Measurements from ENCODE around the gene PPM1E.

DNA sequence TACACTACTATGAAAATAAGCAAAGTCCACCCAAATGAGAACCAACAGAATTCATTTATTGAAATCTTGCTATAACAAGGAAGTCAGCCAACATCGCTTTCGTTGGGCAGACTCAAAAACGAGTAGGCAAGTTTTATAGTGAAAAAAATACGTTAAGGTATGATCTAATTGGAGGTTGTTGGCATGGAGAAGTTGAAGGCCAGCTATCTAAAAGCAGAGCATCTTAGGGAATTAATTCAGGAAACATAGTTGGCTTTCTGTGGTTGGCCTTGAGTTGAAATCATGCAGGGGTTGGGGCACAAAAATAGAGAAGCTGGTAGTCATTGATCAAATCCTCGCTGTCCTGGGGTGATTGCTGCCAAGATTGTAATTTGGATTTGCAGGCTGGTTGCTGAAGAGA lies 118.3 kb downstream of the PPM1E start:
- TF ChIP-seq, protein P1, sequence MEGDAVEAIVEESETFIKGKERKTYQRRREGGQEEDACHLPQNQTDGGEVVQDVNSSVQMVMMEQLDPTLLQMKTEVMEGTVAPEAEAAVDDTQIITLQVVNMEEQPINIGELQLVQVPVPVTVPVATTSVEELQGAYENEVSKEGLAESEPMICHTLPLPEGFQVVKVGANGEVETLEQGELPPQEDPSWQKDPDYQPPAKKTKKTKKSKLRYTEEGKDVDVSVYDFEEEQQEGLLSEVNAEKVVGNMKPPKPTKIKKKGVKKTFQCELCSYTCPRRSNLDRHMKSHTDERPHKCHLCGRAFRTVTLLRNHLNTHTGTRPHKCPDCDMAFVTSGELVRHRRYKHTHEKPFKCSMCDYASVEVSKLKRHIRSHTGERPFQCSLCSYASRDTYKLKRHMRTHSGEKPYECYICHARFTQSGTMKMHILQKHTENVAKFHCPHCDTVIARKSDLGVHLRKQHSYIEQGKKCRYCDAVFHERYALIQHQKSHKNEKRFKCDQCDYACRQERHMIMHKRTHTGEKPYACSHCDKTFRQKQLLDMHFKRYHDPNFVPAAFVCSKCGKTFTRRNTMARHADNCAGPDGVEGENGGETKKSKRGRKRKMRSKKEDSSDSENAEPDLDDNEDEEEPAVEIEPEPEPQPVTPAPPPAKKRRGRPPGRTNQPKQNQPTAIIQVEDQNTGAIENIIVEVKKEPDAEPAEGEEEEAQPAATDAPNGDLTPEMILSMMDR (conservative IDR thresholded peaks at IDR 0.05; ENCODE audit: low read depth, low read length): no peak
- TF ChIP-seq SMC3 (IDR thresholded peaks at IDR 0.05; ENCODE audit: low read depth, low read length): no peak
- no peak for TF ChIP-seq POLR2A (IDR thresholded peaks at IDR 0.05; ENCODE audit: low read depth, low read length)
- TF ChIP-seq USF2 (IDR thresholded peaks at IDR 0.05; ENCODE audit: low read depth, low read length): no peak
- TF ChIP-seq NFE2L2 (IDR thresholded peaks at IDR 0.05; ENCODE audit: low read depth, low read length): no peak
- TF ChIP-seq MAFK (IDR thresholded peaks at IDR 0.05; ENCODE audit: low read depth, low read length): no peak
- no peak for TF ChIP-seq BHLHE40 (IDR thresholded peaks at IDR 0.05; ENCODE audit: low read depth, low read length)
- TF ChIP-seq FOS (IDR thresholded peaks at IDR 0.05; ENCODE audit: low read depth, low read length): no peak
- no peak for TF ChIP-seq MAZ (IDR thresholded peaks at IDR 0.05; ENCODE audit: borderline replicate concordance, low read depth, low read length)
- TF ChIP-seq MXI1 (IDR thresholded peaks at IDR 0.05; ENCODE audit: borderline replicate concordance, low read depth, low read length): no peak
- no peak for TF ChIP-seq RCOR1 (IDR thresholded peaks at IDR 0.05; ENCODE audit: insufficient replicate concordance, low read length)
- TF ChIP-seq, protein P2, sequence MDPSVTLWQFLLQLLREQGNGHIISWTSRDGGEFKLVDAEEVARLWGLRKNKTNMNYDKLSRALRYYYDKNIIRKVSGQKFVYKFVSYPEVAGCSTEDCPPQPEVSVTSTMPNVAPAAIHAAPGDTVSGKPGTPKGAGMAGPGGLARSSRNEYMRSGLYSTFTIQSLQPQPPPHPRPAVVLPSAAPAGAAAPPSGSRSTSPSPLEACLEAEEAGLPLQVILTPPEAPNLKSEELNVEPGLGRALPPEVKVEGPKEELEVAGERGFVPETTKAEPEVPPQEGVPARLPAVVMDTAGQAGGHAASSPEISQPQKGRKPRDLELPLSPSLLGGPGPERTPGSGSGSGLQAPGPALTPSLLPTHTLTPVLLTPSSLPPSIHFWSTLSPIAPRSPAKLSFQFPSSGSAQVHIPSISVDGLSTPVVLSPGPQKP (IDR thresholded peaks at IDR 0.05; ENCODE audit: borderline replicate concordance, low read depth, low read length): no peak
- TF ChIP-seq RAD21 (IDR thresholded peaks at IDR 0.05; ENCODE audit: low read length): no peak

All from IMR-90 (cell line).